BJ (cell line): ENCODE results near the gene AKAP8L. TPM values are rescaled to one million over a fixed set of nuclear protein-coding genes. Genes with fewer than 3 reads are reported as not detected.

Experiments
- CTCF ChIA-PET: fragments of 350-600 bp; formaldehyde crosslinking; extraction: SDS; loops from one replicate; lab custom pipeline; 2021; ENCODE audit warnings: antibody characterized with exemption, inconsistent platforms; lab: Yijun Ruan, JAX
- POLR2A ChIA-PET: fragments of 300-600 bp; sonication (Branson Sonifier 250); formaldehyde crosslinking; extraction: SDS; loops from one replicate; lab custom pipeline; 2021; ENCODE audit warnings: antibody characterized with exemption; lab: Charles Lee
- DNase-seq: peaks from one replicate; pipeline ENCODE4 v3.0.0-alpha.2; 2011; ENCODE audit warnings: low read depth
- H3K27me3 ChIP-seq: 2 replicates; pipeline ENCODE4 v1.6.0; 2011; ENCODE audit warnings: low read length; ENCODE audit not compliant: control insufficient read depth, insufficient read depth
- H3K36me3 ChIP-seq: 2 replicates; pipeline ENCODE4 v1.5.1; 2011; ENCODE audit warnings: low read length; ENCODE audit not compliant: control insufficient read depth, insufficient read depth
- H3K4me3 ChIP-seq: 2 replicates; pipeline ENCODE4 v1.5.1; 2011; ENCODE audit warnings: low read depth, mild to moderate bottlenecking, control low read depth, low read length
- CTCF ChIP-seq: IDR thresholded peaks from 2 replicates; pipeline ENCODE4 v1.5.1; 2011; ENCODE audit warnings: low read depth, mild to moderate bottlenecking, control low read depth, inconsistent platforms, low read length, moderate library complexity; ENCODE audit not compliant: insufficient read depth
- polyA plus RNA-seq: library from polyadenylated mRNA; depleted of rRNA; stranded (reverse); fragments of >200 nt; gene quantifications from 2 replicates; pipeline ENCODE4 v1.2.3, GENCODE V29; 2011

AKAP8L gene
- polyA plus RNA-seq, 1 experiment: 27.5 TPM

- no peaks in the 10 kb centered on the region for H3K27me3 ChIP-seq
- peaks cover 32% of the 10 kb centered on the region for H3K36me3 ChIP-seq
- ChIA-PET CTCF (interaction anchor here (0.9 to 2.0 kb wide), 3 partner anchors 11 to 50 kb away, joined by 3 to 7 read pairs (median 4); partner anchors contain the start of genes AKAP8 and AKAP8L), POLR2A (no interaction called here)
- no peak for DNase-seq
- no peak overlapping the region for H3K4me3 ChIP-seq
- no peak for TF ChIP-seq CTCF
Measured at GRCh38 chr19:15429825-15430467, 11.2 kb upstream of the AKAP8L start.

DNA sequence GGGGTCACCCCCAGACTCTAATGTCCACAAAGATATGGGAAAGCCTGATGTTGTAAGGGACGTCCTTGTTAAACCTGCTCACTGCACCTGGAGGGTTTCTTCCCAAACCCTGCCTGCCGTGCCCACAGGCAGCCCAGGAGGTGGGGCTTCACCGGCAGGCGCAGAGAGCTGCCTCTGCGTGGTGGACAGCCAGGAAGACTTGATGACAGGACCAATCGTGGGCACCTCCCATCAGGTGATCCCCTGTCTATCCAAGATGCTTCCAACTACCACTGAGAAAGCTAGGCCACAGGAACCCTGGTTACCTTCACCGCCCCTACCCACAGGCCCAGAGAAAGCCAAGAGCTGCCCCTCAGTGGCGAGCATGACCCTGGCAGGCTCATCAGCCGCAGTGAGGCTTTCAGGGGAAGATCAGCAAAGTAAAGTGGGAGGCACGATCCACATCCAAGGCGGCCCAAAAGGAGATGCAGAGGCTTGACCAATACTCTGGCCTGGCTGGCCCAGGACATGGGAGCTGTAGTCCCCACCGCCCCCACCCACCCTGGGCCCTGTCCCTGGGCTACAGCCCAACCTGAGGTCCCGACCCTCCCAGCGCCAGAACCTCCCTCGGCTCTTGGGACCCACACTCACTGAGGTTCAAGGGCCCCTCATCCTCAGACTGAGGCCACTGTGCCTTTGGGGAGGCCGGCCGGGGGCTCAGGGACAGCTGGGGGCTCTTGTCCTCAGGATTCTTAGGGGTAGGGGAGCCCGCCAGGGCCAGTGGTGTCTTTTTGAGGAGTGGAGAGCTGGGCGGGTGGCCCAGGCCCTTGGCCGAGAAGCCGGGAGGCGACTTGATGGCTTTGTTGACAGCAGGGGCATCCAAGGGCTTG, 10.4 kb upstream of the AKAP8L start:
- TF ChIP-seq CTCF: no peak
- H3K27me3 ChIP-seq: no peaks in the 10 kb centered on the region
- CTCF ChIA-PET: interaction anchor here (0.9 to 2.0 kb wide), 2 partner anchors 10 to 49 kb away, joined by 3 to 7 read pairs; partner anchors contain the start of genes AKAP8 and AKAP8L
- no peak overlapping the region for H3K4me3 ChIP-seq
- DNase-seq: no peak
- peaks cover 36% of the 10 kb centered on the region for H3K36me3 ChIP-seq
- POLR2A ChIA-PET: no interaction called here

DNA sequence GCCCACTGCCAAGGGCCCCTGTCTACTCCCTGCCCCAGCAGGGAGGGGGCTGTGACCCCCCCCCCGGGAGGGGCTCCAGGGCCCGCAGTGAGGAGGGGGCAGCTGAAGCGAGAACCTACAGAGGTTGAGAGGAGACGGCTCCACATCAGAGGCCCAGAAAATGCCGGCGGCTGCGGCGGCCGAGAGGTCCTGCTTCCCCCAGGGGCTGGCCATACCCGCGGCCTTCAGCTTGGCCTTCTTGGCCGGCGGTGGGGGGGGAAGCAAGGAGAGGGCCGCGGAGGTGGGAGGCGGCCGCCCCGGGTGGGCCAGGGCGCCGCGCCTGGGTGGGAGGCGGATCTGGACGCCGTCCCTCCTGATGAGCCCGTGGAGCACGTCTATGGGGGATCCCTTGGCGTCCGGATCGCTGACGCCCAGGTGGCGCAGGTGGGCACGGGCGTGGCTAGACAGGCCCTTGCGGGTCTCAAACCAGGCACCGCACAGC, 9.2 kb upstream of the AKAP8L start:
- H3K27me3 ChIP-seq: no peaks in the 10 kb centered on the region
- ChIA-PET CTCF (interaction anchor here (0.6 to 2.0 kb wide), 2 partner anchors 9 to 725 kb away, joined by 3 to 7 read pairs; partner anchors contain the start of gene AKAP8L), POLR2A (no interaction called here)
- no peak for TF ChIP-seq CTCF
- DNase-seq: no peak
- H3K4me3 ChIP-seq: no peak overlapping the region
- peaks cover 45% of the 10 kb centered on the region for H3K36me3 ChIP-seq

DNA sequence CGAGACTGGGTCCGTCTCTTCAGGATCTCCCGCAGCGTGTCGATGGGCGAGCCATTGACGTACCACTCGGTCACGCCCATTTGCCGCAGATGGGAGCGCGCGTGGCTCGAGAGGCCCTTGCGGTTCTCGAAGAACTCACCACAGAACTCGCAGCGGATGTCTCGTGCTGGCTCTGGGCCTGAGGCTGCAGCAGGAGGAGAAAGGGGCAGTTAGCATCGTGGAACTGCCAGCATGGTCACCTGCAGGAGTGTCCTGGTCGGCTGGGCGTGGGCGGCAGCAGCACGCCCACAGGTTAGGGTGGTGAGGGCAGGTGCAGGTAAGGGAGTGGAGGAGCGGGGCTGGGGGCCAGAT, 8.5 kb upstream of the AKAP8L start:
- CTCF ChIA-PET: no interaction called here
- TF ChIP-seq CTCF: no peak
- peaks cover 50% of the 10 kb centered on the region for H3K36me3 ChIP-seq
- no peak for DNase-seq
- no peak overlapping the region for H3K4me3 ChIP-seq
- H3K27me3 ChIP-seq: no peaks in the 10 kb centered on the region
- POLR2A ChIA-PET: no interaction called here
